ENCODE results near the gene DNAJB11. TPM values are rescaled to one million over a fixed set of nuclear protein-coding genes. Genes with fewer than 3 reads are reported as not detected.
A peak's percentile ranks its signal among the peaks of the same experiment; 100 is the strongest.

Gene DNAJB11
- total RNA-seq, 4 donors from 2014 or later, result 30.3 to 35.9 (median 30.9) TPM

GRCh38 chr3:186612065-186612464, 41.5 kb downstream of the DNAJB11 start:
- Histone ChIP-seq H3K27me3 (peaks cover 14% of the 10 kb centered on the region), H3K4me1 (peaks cover 9% of the 10 kb centered on the region), H3K27ac (no peak overlapping the region), H3K4me3 (no peak overlapping the region), H3K36me3 (no peaks in the 10 kb centered on the region), H3K9me3 (no peaks in the 10 kb centered on the region)
- WGBS, result 60% methylated on average over 5 of the region's 5 CpGs
- no peak for DNase-seq (ENCODE audit: low spot score in 2 of 2)
- TF ChIP-seq EP300 (IDR thresholded peaks at IDR 0.05), result no peak
- no peak for TF ChIP-seq POLR2AphosphoS5 (IDR thresholded peaks at IDR 0.05)

DNA sequence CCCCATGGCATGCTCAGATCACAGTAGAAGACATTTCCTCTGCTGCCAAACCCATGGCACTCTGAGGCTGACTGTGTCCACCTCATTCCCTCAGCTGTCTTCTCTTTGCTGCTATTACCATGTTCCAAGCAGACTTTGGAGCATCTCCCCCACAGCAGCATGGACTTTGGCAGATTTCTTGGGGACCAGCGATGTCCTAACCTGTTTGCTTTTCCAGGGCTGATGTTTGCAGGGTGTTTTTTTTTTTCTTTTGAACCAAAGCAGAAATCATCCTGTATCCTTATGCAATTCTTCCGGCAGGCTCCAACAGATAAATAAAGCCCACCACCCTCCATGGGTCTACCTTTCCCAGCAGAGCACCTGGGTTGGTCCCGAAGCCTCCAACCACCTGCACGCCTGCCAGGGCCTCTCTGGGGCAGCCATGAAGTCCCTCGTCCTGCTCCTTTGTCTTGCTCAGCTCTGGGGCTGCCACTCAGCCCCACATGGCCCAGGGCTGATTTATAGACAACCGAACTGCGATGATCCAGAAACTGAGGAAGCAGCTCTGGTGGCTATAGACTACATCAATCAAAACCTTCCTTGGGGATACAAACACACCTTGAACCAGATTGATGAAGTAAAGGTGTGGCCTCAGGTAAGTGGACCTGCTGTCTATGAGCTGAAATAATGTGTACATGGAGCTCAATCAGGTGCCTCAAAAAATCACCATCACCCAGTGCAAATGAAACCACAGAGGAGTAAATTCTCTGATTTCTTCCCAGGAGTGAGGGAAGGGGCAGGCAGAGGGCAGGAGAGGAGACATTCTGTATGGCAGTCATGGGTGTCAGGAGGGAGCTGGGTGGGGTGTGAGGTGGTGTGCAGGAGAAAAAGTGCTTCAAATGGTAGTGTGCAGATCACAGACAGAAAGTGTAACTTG, 42.5 kb downstream of the DNAJB11 start, which contains the start of gene AHSG:
TSS of gene AHSG (plus strand) at position 340 of the 916 bp plus-strand sequence. CDS start at position 422, 82 bp downstream.
- no peak for TF ChIP-seq POLR2A (IDR thresholded peaks at IDR 0.05)
- no peak for TF ChIP-seq EP300 (IDR thresholded peaks at IDR 0.05)
- TF ChIP-seq, protein P1, sequence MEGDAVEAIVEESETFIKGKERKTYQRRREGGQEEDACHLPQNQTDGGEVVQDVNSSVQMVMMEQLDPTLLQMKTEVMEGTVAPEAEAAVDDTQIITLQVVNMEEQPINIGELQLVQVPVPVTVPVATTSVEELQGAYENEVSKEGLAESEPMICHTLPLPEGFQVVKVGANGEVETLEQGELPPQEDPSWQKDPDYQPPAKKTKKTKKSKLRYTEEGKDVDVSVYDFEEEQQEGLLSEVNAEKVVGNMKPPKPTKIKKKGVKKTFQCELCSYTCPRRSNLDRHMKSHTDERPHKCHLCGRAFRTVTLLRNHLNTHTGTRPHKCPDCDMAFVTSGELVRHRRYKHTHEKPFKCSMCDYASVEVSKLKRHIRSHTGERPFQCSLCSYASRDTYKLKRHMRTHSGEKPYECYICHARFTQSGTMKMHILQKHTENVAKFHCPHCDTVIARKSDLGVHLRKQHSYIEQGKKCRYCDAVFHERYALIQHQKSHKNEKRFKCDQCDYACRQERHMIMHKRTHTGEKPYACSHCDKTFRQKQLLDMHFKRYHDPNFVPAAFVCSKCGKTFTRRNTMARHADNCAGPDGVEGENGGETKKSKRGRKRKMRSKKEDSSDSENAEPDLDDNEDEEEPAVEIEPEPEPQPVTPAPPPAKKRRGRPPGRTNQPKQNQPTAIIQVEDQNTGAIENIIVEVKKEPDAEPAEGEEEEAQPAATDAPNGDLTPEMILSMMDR (IDR thresholded peaks at IDR 0.05), result no peak
- no peak for TF ChIP-seq POLR2AphosphoS5 (IDR thresholded peaks at IDR 0.05)
- H3K9me3 ChIP-seq, result no peaks in the 10 kb centered on the region
- no peak within 1 kb of the TSS for H3K27ac ChIP-seq
- H3K4me1 ChIP-seq, result peaks cover 18% of the 10 kb centered on the region
- no peak for DNase-seq (ENCODE audit: low spot score in 2 of 2)
- no peak within 1 kb of the TSS for H3K4me3 ChIP-seq
- peaks cover 22% of the 10 kb centered on the region for H3K27me3 ChIP-seq
- H3K36me3 ChIP-seq, result no peaks in the 10 kb centered on the region
- WGBS, result 74% methylated on average over 7 of the region's 7 CpGs

DNA sequence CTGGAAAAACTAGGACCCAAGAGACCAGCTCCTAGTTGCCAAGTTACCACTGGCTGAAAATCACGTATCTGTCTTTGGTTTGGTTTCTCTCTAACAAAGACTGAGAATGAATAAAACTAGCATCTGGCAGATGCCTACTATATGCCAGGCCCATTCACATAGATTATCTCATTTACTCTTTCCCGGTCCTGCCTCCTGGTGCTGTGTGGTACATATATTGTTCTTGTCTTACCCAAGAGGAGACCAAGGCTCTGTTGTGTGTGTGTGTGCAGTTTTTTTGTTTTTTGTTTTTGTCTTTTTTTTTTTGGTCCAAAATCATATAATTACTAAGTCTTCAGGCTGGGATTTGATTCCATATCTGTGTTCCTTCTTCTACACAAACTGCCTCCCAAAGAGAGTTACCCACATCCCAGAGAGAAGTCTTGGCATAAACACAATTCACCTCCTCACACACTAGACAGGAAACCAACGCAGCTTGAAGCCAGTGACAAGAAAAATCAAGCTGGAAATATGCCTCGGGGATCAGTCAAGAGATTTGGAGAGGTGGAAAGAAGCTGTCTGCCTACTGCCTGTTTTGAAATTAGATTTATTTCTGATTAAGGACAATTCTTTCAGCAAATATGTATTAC, 43.2 kb downstream of the DNAJB11 start:
- WGBS, result 47% methylated on average over 4 of the region's 4 CpGs
- H3K4me3 ChIP-seq, result no peak overlapping the region
- H3K27ac ChIP-seq, result no peak overlapping the region
- DNase-seq (ENCODE audit: low spot score in 2 of 2), result no peak
- TF ChIP-seq POLR2A (IDR thresholded peaks at IDR 0.05), result no peak
- TF ChIP-seq POLR2AphosphoS5 (IDR thresholded peaks at IDR 0.05), result no peak
- TF ChIP-seq, protein P1 (IDR thresholded peaks at IDR 0.05), result no peak
- TF ChIP-seq EP300 (IDR thresholded peaks at IDR 0.05), result no peak
- peaks cover 26% of the 10 kb centered on the region for H3K27me3 ChIP-seq
- no peaks in the 10 kb centered on the region for H3K9me3 ChIP-seq
- H3K4me1 ChIP-seq, result peaks cover 20% of the 10 kb centered on the region
- no peaks in the 10 kb centered on the region for H3K36me3 ChIP-seq

DNA sequence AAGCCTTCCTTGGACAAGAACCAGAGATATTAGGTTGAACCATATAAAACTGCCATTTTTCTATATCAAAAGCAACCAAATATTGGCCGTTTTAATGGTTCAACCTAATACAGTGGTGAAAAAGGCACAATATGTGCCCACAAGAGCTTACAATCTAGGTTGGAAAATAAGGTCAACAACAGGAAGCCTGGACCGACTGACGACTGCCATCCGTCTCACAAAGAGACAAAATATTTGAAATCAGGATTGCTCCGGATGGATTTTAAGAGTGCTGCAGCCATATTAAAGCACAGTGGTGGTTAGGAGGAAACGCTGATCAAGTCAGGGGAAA, 43.7 kb downstream of the DNAJB11 start:
- Histone ChIP-seq H3K9me3 (no peaks in the 10 kb centered on the region), H3K4me1 (peaks cover 20% of the 10 kb centered on the region), H3K36me3 (no peaks in the 10 kb centered on the region), H3K4me3 (no peak overlapping the region), H3K27me3 (peaks cover 26% of the 10 kb centered on the region), H3K27ac (no peak overlapping the region)
- DNase-seq (ENCODE audit: low spot score in 2 of 2), result no peak
- 51% methylated on average over 6 of the region's 6 CpGs for WGBS
- TF ChIP-seq EP300 (IDR thresholded peaks at IDR 0.05), result no peak
- no peak for TF ChIP-seq POLR2AphosphoS5 (IDR thresholded peaks at IDR 0.05)
- TF ChIP-seq, protein P1 (IDR thresholded peaks at IDR 0.05), result no peak
- TF ChIP-seq POLR2A (IDR thresholded peaks at IDR 0.05), result no peak

DNA sequence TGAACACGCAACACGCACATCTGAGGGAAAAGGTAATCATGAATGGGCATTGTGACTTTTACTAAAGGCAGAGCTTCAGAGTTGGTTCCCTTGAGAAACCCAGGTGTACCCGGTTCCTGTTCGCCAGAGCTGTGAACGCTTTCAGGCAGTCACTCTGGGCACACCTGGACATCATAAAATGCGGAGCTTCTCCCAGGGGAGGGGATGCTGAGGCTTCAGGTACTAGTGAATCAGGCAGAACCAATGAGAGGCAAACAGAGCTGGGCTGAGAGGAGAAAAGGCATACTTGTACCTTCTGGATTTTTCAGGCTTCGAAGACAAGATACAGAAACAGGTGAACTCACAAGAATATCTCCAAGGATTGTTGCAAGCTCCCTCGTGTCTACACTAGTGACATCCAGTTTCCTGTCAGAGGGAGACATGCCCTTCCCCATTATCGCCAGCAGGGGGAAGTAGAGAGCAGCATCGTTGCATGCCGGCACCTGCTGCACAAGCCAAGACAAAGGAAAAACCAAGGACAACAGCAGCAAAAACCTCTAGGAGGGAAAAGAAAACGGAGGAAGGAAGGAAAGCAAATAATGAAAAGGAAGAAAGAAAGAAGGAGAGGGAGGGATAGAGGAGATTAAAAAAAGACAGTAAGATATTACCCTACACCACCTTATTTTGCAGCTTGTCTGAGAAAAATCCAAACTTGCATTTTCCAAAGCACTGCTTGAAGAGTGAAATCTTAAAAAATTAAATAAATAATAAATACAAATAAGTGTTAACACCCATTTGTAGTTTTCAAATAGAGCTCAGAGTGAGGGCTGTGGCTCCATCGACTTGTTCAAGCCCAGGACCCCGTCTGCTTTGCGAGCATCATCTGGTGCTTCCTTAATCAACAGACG, 44.3 kb downstream of the DNAJB11 start:
- H3K9me3 ChIP-seq, result no peaks in the 10 kb centered on the region
- DNase-seq (ENCODE audit: low spot score in 2 of 2), result peak in 1 of 2 donors; percentile 74
- peaks cover 26% of the 10 kb centered on the region for H3K27me3 ChIP-seq
- peaks cover 20% of the 10 kb centered on the region for H3K4me1 ChIP-seq
- 34% methylated on average over 16 of the region's 16 CpGs for WGBS
- H3K4me3 ChIP-seq, result no peak overlapping the region
- no peak overlapping the region for H3K27ac ChIP-seq
- no peaks in the 10 kb centered on the region for H3K36me3 ChIP-seq
- TF ChIP-seq EP300 (IDR thresholded peaks at IDR 0.05) (no peak), POLR2A (IDR thresholded peaks at IDR 0.05) (no peak), POLR2AphosphoS5 (IDR thresholded peaks at IDR 0.05) (no peak)
- TF ChIP-seq, protein P1 (IDR thresholded peaks at IDR 0.05), result peak; percentile 92 to 95
